Measurements from ENCODE around the gene MYL11. TPM values are rescaled to one million over a fixed set of nuclear protein-coding genes. Genes with fewer than 3 reads are reported as not detected.
A peak's percentile ranks its signal among the peaks of the same experiment; 100 is the strongest.

The MYL11 gene
- total RNA-seq, 2 experiments from 2014 or later: not detected

GRCh38 chr16:30409125-30410060, 34.8 kb downstream of the MYL11 start:
- H3K36me3 Mint-ChIP-seq (ENCODE audit: low read depth): peaks cover 2% of the 10 kb centered on the region
- ChIA-PET POLR2A (interaction anchor here (0.6 to 1.0 kb wide), 2 partner anchors 74 to 228 kb away, joined by 3 read pairs; no protein-coding TSS in a partner anchor), CTCF (interaction anchor here (0.5 to 4.5 kb wide), 43 partner anchors 8 to 801 kb away, joined by 3 to 47 read pairs (median 4); partner anchors contain the start of genes DCTPP1, SEPTIN1, TBX6 and ZNF48)
- peak overlapping the region; percentile 69 for H3K27ac Mint-ChIP-seq
- H3K9me3 Mint-ChIP-seq: no peaks in the 10 kb centered on the region
- peak; percentile 94 for DNase-seq
- H3K27me3 Mint-ChIP-seq: peaks cover under 1% of the 10 kb centered on the region
- peaks cover 31% of the 10 kb centered on the region for H3K4me1 Mint-ChIP-seq
- peak overlapping the region; percentile 87 for H3K4me3 Mint-ChIP-seq

GRCh38 chr16:30413112-30413806, 38.7 kb downstream of the MYL11 start:
- DNase-seq: no peak
- H3K9me3 Mint-ChIP-seq: no peaks in the 10 kb centered on the region
- H3K4me3 Mint-ChIP-seq: no peak overlapping the region
- ChIA-PET POLR2A (no interaction called here), CTCF (interaction anchor here (0.9 to 1.3 kb wide), 2 partner anchors 14 to 17 kb away, joined by 3 read pairs; partner anchors contain the start of gene DCTPP1)
- no peaks in the 10 kb centered on the region for H3K27me3 Mint-ChIP-seq
- H3K36me3 Mint-ChIP-seq (ENCODE audit: low read depth): peaks cover 2% of the 10 kb centered on the region
- H3K4me1 Mint-ChIP-seq: peaks cover 40% of the 10 kb centered on the region
- no peak overlapping the region for H3K27ac Mint-ChIP-seq

GRCh38 chr16:30414159-30414558, 39.6 kb downstream of the MYL11 start:
- H3K4me1 Mint-ChIP-seq: peaks cover 41% of the 10 kb centered on the region
- CTCF ChIA-PET: interaction anchor here (0.6 to 1.3 kb wide), 3 partner anchors 15 to 322 kb away, joined by 3 read pairs; partner anchors contain the start of gene TBX6
- DNase-seq: no peak

GRCh38 chr16:30416047-30416603, 41.5 kb downstream of the MYL11 start:
- Mint-ChIP-seq H3K27me3 (no peaks in the 10 kb centered on the region), H3K36me3 (ENCODE audit: low read depth) (peaks cover 12% of the 10 kb centered on the region), H3K4me3 (no peak overlapping the region), H3K4me1 (peaks cover 37% of the 10 kb centered on the region), H3K27ac (no peak overlapping the region), H3K9me3 (no peaks in the 10 kb centered on the region)
- ChIA-PET CTCF (interaction anchor here (0.6 to 5.5 kb wide), 7 partner anchors 8 to 309 kb away, joined by 3 to 47 read pairs (median 3); partner anchors contain the start of genes ZNF48 and ZNF771), POLR2A (no interaction called here)
- no peak for DNase-seq

More at GRCh38 chr16:30414159-30414558, 39.6 kb downstream of the MYL11 start:
- H3K36me3 Mint-ChIP-seq (ENCODE audit: low read depth): peaks cover 2% of the 10 kb centered on the region
- no peaks in the 10 kb centered on the region for H3K27me3 Mint-ChIP-seq
- H3K27ac Mint-ChIP-seq: no peak overlapping the region
- POLR2A ChIA-PET: no interaction called here
- no peaks in the 10 kb centered on the region for H3K9me3 Mint-ChIP-seq
- H3K4me3 Mint-ChIP-seq: no peak overlapping the region

GRCh38 chr16:30416624-30417528, 42.3 kb downstream of the MYL11 start:
- Mint-ChIP-seq H3K36me3 (ENCODE audit: low read depth) (peaks cover 17% of the 10 kb centered on the region), H3K4me1 (peaks cover 39% of the 10 kb centered on the region), H3K9me3 (no peaks in the 10 kb centered on the region), H3K4me3 (peak overlapping the region; percentile 31), H3K27ac (peak overlapping the region; percentile 6), H3K27me3 (no peaks in the 10 kb centered on the region)
- ChIA-PET CTCF (interaction anchor here (0.8 to 5.5 kb wide), 13 partner anchors 9 to 326 kb away, joined by 3 to 47 read pairs (median 4); partner anchors contain the start of genes DCTPP1 and ZNF771), POLR2A (interaction anchor here (0.6 to 1.5 kb wide), 6 partner anchors 13 to 194 kb away, joined by 3 to 6 read pairs (median 3); partner anchors contain the start of genes DCTPP1 and ZNF689)
- no peak for DNase-seq

GRCh38 chr16:30417529-30418349, 43.1 kb downstream of the MYL11 start:
- no peaks in the 10 kb centered on the region for H3K27me3 Mint-ChIP-seq
- H3K36me3 Mint-ChIP-seq (ENCODE audit: low read depth): peaks cover 17% of the 10 kb centered on the region
- peak; percentile 90 for DNase-seq
- no peaks in the 10 kb centered on the region for H3K9me3 Mint-ChIP-seq
- ChIA-PET POLR2A (interaction anchor here (0.5 to 1.5 kb wide), 9 partner anchors 9 to 193 kb away, joined by 3 to 6 read pairs (median 3); partner anchors contain the start of genes DCTPP1, ZNF689 and ZNF747), CTCF (interaction anchor here (0.6 to 5.5 kb wide), 15 partner anchors 10 to 327 kb away, joined by 3 to 47 read pairs (median 3); partner anchors contain the start of genes DCTPP1 and ZNF771)
- peaks cover 35% of the 10 kb centered on the region for H3K4me1 Mint-ChIP-seq
- peak overlapping the region; percentile 59 for H3K4me3 Mint-ChIP-seq
- H3K27ac Mint-ChIP-seq: peak overlapping the region; percentile 31

GRCh38 chr16:30418350-30419181, 44.0 kb downstream of the MYL11 start:
- peaks cover 35% of the 10 kb centered on the region for H3K4me1 Mint-ChIP-seq
- DNase-seq: no peak
- peak overlapping the region; percentile 59 for H3K4me3 Mint-ChIP-seq
- peaks cover 21% of the 10 kb centered on the region for H3K36me3 Mint-ChIP-seq (ENCODE audit: low read depth)
- CTCF ChIA-PET: interaction anchor here (0.6 to 5.5 kb wide), 14 partner anchors 9 to 327 kb away, joined by 3 to 47 read pairs (median 4); partner anchors contain the start of genes DCTPP1 and ZNF771
- H3K27me3 Mint-ChIP-seq: no peaks in the 10 kb centered on the region
- H3K9me3 Mint-ChIP-seq: no peaks in the 10 kb centered on the region
- peak overlapping the region; percentile 78 for H3K27ac Mint-ChIP-seq
- POLR2A ChIA-PET: interaction anchor here (0.5 to 1.5 kb wide), 6 partner anchors 8 to 192 kb away, joined by 3 to 6 read pairs (median 3); partner anchors contain the start of genes DCTPP1, ZNF689 and ZNF747

GRCh38 chr16:30421010-30421409, 46.4 kb downstream of the MYL11 start:
- Mint-ChIP-seq H3K4me1 (peaks cover 33% of the 10 kb centered on the region), H3K4me3 (no peak overlapping the region), H3K27me3 (no peaks in the 10 kb centered on the region), H3K9me3 (no peaks in the 10 kb centered on the region), H3K27ac (no peak overlapping the region), H3K36me3 (ENCODE audit: low read depth) (peaks cover 32% of the 10 kb centered on the region)
- DNase-seq: no peak
- ChIA-PET POLR2A (no interaction called here), CTCF (interaction anchor here (0.6 to 5.5 kb wide), 6 partner anchors 9 to 103 kb away, joined by 3 to 47 read pairs (median 4); partner anchors contain the start of genes DCTPP1 and ZNF771)

All from activated CD4-positive, alpha-beta T cell treated with anti-CD3 and anti-CD28 coated beads, Interleukin-2, amount 10 ng/mL, durations not matched to agents 7 days and 5 days (primary cell).